ENCODE results near the gene ADH6. TPM values are rescaled to one million over a fixed set of nuclear protein-coding genes. Genes with fewer than 3 reads are reported as not detected.

ADH6 gene
- total RNA-seq, 4 donors from 2014 or later, result not detected

DNA sequence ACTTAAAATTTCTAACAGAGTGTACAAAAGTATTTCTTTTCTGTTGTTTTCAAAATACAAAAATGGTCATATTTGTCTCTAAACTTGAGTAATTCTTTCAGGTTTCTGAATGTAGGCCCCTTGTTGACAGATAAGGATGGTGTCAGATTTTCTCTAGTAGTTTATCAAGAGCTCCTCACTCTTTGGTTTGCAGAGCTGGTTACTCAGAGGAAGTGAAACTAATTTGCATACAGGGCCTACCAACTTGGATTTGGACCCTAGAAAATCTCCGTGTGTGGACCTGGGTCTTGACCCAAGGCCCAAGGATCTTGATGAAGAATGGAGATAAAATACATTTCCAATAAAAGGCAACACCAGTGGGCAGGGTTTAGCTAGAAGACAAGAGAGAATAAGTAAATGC lies 433 bp upstream of the ADH6 start:
- TF ChIP-seq, protein P1, sequence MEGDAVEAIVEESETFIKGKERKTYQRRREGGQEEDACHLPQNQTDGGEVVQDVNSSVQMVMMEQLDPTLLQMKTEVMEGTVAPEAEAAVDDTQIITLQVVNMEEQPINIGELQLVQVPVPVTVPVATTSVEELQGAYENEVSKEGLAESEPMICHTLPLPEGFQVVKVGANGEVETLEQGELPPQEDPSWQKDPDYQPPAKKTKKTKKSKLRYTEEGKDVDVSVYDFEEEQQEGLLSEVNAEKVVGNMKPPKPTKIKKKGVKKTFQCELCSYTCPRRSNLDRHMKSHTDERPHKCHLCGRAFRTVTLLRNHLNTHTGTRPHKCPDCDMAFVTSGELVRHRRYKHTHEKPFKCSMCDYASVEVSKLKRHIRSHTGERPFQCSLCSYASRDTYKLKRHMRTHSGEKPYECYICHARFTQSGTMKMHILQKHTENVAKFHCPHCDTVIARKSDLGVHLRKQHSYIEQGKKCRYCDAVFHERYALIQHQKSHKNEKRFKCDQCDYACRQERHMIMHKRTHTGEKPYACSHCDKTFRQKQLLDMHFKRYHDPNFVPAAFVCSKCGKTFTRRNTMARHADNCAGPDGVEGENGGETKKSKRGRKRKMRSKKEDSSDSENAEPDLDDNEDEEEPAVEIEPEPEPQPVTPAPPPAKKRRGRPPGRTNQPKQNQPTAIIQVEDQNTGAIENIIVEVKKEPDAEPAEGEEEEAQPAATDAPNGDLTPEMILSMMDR (IDR thresholded peaks at IDR 0.05; ENCODE audit: low read depth), result no peak

DNA sequence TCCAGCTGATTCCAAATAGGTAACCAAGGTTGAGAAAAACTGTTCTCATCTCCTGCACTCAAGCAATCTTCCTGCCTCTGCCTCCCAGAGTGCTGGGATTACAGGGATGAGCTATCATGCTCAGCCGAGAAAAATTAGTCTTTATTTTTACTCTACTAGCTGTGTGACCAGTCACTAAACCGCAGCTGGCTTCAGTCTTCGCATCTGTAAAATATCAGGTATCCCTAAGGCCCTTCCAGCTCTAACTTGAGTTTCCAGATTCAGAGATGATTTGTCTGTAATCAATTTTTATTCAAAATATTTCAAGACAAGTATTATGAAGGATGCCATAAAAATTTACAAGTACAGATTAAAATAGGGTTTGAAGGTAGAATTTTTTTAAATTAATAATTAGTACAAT lies 3.5 kb downstream of the ADH6 start:
- TF ChIP-seq, protein P1 (IDR thresholded peaks at IDR 0.05; ENCODE audit: low read depth), result no peak

DNA sequence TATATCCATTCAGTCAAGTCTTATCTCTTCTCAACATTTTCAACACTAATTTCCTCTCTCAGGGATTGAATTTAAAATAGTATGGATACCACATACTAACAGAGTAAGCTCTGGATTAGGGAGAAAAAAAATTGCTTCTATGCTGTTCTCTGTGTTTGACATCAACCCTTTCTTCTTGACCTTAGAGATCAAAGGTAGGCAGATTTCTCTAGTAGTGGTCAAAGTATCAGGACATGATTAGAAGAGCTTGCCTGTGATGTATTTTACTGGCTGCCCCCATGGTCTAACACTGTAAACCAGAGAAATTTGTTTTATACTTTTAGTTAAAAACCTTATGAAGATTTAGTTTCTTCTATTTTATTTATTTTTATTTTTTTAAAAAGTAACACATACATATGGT lies 8.3 kb downstream of the ADH6 start:
- TF ChIP-seq, protein P1 (IDR thresholded peaks at IDR 0.05; ENCODE audit: low read depth), result no peak

DNA sequence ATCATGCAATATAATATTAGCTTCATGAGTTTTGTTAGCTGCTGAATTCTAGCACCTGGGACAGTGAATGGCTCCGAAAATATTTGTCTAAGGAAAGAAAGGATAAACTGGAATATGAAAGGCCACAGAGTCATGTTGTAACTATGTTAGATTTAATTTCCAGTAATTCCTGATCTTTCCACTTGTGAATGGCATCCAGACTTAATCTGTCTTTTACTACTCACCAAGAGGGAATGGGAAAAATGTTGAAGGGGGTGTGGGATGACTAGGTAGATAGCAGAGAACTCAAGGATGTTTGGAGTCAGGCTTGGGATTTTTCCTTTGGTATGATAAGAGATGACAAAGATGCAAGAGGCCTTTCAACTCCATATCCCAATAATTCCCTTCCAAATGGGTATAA lies 9.4 kb downstream of the ADH6 start:
- TF ChIP-seq, protein P1 (IDR thresholded peaks at IDR 0.05; ENCODE audit: low read depth), result no peak

DNA sequence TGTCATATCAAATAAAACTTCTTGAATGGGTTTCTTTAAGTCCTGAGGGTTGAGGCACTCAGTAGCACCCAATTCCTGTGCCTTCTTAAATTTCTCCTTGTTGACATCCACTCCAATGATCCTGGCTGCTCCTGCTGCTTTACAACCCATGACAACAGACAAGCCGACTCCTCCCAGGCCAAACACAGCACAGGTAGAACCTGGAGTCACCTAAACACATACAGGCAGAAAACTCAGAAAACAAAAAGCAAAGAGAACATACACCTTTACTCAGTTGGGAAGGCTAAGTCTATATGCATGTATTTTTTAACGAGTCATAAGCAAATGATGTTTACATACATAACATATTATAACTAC lies 10.3 kb downstream of the ADH6 start:
- TF ChIP-seq, protein P1 (IDR thresholded peaks at IDR 0.05; ENCODE audit: low read depth), result no peak

DNA sequence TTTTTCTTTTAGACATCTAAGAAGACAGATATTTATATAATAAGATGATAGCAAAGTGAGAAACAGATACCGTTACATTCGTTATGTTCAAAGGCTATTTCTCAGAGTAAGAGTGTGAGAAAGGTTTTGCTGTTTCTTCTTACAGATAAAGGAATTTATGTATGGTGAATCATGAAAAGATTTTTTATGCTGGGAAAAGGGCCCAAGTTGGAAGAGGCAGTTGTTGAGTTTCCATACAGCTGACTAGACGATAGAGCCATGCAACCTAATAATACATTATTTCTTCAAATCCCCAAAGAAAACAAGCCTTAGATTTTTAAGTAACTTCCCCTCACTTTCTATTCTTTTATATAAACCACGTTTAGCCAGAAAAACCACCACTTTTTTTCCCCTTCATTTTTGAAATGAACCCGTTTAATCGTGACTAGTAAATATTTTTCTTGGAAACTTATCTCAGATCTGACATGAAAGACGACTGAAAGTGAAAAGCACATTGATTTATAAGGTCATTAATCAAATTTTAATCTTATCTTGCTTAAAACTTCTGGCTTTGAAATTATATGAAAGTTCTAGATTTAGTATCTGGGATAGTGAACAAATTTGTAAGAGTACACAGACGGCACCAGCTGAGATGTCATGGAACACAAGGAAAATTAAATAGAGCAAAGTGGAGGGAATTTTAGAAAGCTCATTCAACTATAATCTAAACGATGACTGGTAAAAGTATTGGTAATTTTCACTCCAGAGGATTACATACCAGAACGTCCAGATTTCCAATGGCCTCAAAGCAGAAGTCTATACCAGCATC lies 10.9 kb downstream of the ADH6 start:
- TF ChIP-seq, protein P1 (IDR thresholded peaks at IDR 0.05; ENCODE audit: low read depth), result no peak

DNA sequence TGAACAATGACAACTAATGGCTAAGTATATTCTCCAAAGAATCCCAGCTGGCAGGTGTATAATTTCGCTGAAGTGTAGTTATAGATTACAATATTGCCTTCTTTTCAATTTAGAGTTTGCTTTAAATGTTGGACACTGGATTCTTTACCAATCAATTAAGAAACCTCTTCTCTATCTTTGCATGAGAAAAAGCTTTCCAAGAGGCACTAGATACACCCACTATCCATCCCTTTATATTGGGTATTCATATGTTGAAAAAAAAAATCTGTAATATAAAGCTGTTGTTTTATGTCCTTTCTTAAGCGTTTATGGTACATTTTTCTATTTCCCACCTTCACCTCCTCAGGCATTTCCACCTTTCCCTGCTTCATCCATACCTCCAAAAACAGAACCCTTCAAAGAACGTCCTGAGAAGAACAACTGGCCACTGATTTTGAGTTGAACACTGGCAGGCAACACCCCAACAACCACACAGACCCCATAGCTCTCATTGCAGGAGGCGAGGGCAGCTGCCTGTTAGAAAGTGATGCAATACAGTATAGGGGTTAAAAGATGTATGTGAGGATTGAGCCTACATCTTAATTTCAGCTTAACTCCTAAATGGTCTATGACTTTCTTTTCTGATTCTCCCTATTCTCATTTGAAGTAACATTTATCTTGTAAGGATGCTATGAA lies 11.8 kb downstream of the ADH6 start:
- TF ChIP-seq, protein P1 (IDR thresholded peaks at IDR 0.05; ENCODE audit: low read depth), result no peak

Data from subcutaneous adipose tissue (tissue), 4 donors.